Activated T-cell treated with anti-CD3 and anti-CD28 coated beads, Interleukin-2, amount 50 U/mL, for 1 hour (primary cell): Measurements from ENCODE around the gene DCHS2.

ENCODE experiments used
- DNase-seq: peaks from one replicate; pipeline ENCODE4 v3.0.0-alpha.2; 2020

The DCHS2 gene

GRCh38 chr4:154490234-154490582, 1.4 kb downstream of the DCHS2 start:
- no peak for DNase-seq

GRCh38 chr4:154489558-154490233, 1.9 kb downstream of the DCHS2 start:
- no peak for DNase-seq

- no peak for DNase-seq
Measured at GRCh38 chr4:154487145-154487544, 4.5 kb downstream of the DCHS2 start.

- no peak for DNase-seq
Measured at GRCh38 chr4:154485127-154485773, 6.3 kb downstream of the DCHS2 start.

- no peak for DNase-seq
Measured at GRCh38 chr4:154478547-154478946, 13.1 kb downstream of the DCHS2 start.

GRCh38 chr4:154478128-154478527, 13.5 kb downstream of the DCHS2 start:
- DNase-seq = no peak

- no peak for DNase-seq
Measured at GRCh38 chr4:154476232-154476631, 15.4 kb downstream of the DCHS2 start.

GRCh38 chr4:154475820-154476219, 15.8 kb downstream of the DCHS2 start:
- DNase-seq = no peak

GRCh38 chr4:154473497-154473896, 18.1 kb downstream of the DCHS2 start:
- DNase-seq = no peak

- DNase-seq = no peak
Measured at GRCh38 chr4:154472858-154473257, 18.7 kb downstream of the DCHS2 start.

- DNase-seq = no peak
Measured at GRCh38 chr4:154471526-154472331, 19.9 kb downstream of the DCHS2 start.

GRCh38 chr4:154471032-154471431, 20.6 kb downstream of the DCHS2 start:
- DNase-seq = no peak

GRCh38 chr4:154467886-154468285, 23.7 kb downstream of the DCHS2 start:
- DNase-seq = no peak

GRCh38 chr4:154466336-154466735, 25.3 kb downstream of the DCHS2 start:
- no peak for DNase-seq

- DNase-seq = no peak
Measured at GRCh38 chr4:154465085-154465484, 26.5 kb downstream of the DCHS2 start.

- DNase-seq = no peak
Measured at GRCh38 chr4:154464654-154465053, 26.9 kb downstream of the DCHS2 start.

GRCh38 chr4:154462081-154462810, 29.4 kb downstream of the DCHS2 start:
- no peak for DNase-seq

- no peak for DNase-seq
Measured at GRCh38 chr4:154457471-154457870, 34.1 kb downstream of the DCHS2 start.

GRCh38 chr4:154456889-154457288, 34.7 kb downstream of the DCHS2 start:
- no peak for DNase-seq

- no peak for DNase-seq
Measured at GRCh38 chr4:154456240-154456639, 35.4 kb downstream of the DCHS2 start.

- DNase-seq = no peak
Measured at GRCh38 chr4:154455111-154455510, 36.5 kb downstream of the DCHS2 start.

GRCh38 chr4:154454710-154455109, 36.9 kb downstream of the DCHS2 start:
- DNase-seq = no peak

GRCh38 chr4:154452798-154453346, 38.7 kb downstream of the DCHS2 start:
- DNase-seq = no peak
